Transverse colon (tissue), 4 donors: ENCODE data around the gene LILRB3.

ENCODE experiments used
- EP300 ChIP-seq: sonication (generic); formaldehyde crosslinking; IDR thresholded peaks from one replicate; pipeline ENCODE4 v1.6.1; 2017; ENCODE audit warnings: antibody characterized with exemption, low read depth
- POLR2A ChIP-seq: fragments of 450-650 bp; IDR thresholded peaks from one replicate; pipeline ENCODE4 v1.6.1; 2016; ENCODE audit warnings: antibody characterized with exemption, mild to moderate bottlenecking, moderate library complexity
- POLR2AphosphoS5 ChIP-seq, 3 donors: sonication (generic); formaldehyde crosslinking; IDR thresholded peaks; one replicate each; pipeline ENCODE4 v1.6.1; 2016; ENCODE audit warnings: antibody characterized with exemption in 3 of 3
- TF ChIP-seq, protein P1 (sequence below), 5 experiments: fragments of 200-600 bp in 3 of 5; fragments of 450-650 bp in 2 of 5; sonication (generic) in 3 of 5; IDR thresholded peaks; 1 replicate in 2 of 5; 2 replicates in 3 of 5; pipeline ENCODE4 v1.5.1; 2016 to 2017; ENCODE audit warnings: antibody characterized with exemption in 5 of 5, inconsistent platforms in 3 of 5, mild to moderate bottlenecking in 2 of 5, moderate library complexity in 1 of 5

DNA sequence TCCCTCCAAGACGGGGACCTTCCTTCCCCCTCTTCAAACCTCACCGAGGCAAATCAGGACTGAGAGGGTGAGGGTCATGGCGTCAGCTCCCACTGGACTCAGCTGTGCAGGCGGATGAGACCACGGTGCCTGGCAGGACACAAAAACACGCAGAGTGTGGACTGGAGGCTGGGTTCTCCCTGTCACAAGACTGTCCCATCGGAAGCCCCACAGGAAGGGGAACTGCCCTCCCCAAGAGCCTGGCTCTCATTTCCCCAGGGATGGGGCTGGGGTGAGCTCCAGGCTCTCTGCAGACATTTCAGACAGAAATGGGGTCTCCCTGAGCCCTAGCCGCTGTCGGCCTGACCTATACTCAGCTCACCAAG, 34.3 kb upstream of the LILRB3 start, which contains the start of gene LILRB5:
- TF ChIP-seq, protein P1, sequence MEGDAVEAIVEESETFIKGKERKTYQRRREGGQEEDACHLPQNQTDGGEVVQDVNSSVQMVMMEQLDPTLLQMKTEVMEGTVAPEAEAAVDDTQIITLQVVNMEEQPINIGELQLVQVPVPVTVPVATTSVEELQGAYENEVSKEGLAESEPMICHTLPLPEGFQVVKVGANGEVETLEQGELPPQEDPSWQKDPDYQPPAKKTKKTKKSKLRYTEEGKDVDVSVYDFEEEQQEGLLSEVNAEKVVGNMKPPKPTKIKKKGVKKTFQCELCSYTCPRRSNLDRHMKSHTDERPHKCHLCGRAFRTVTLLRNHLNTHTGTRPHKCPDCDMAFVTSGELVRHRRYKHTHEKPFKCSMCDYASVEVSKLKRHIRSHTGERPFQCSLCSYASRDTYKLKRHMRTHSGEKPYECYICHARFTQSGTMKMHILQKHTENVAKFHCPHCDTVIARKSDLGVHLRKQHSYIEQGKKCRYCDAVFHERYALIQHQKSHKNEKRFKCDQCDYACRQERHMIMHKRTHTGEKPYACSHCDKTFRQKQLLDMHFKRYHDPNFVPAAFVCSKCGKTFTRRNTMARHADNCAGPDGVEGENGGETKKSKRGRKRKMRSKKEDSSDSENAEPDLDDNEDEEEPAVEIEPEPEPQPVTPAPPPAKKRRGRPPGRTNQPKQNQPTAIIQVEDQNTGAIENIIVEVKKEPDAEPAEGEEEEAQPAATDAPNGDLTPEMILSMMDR (IDR thresholded peaks at IDR 0.05): no peak
- no peak for TF ChIP-seq POLR2A
- no peak for TF ChIP-seq POLR2AphosphoS5 (IDR thresholded peaks at IDR 0.05)
- no peak for TF ChIP-seq EP300
